GM12873 (cell line): Measurements from ENCODE around the gene PHACTR1.

ENCODE experiments used
- CTCF ChIP-seq: IDR thresholded peaks from 2 replicates; pipeline ENCODE4 v1.5.1; 2012; ENCODE audit warnings: low read depth, mild to moderate bottlenecking, moderate library complexity, low read length, control low read depth; ENCODE audit not compliant: insufficient read depth; ENCODE audit errors: missing control alignments

The PHACTR1 gene

GRCh38 chr6:13142611-13143010 is 426.0 kb downstream of the PHACTR1 start:
- TF ChIP-seq CTCF = no peak

GRCh38 chr6:13146442-13146841 is 429.9 kb downstream of the PHACTR1 start:
- TF ChIP-seq CTCF = no peak

- no peak for TF ChIP-seq CTCF
Observed at GRCh38 chr6:13147376-13147775, 430.8 kb downstream of the PHACTR1 start.

- TF ChIP-seq CTCF = no peak
Observed at GRCh38 chr6:13147782-13148181, 431.2 kb downstream of the PHACTR1 start.

- no peak for TF ChIP-seq CTCF
Observed at GRCh38 chr6:13152764-13153163, 436.2 kb downstream of the PHACTR1 start.

- TF ChIP-seq CTCF = no peak
Observed at GRCh38 chr6:13156381-13156780, 439.8 kb downstream of the PHACTR1 start.

- TF ChIP-seq CTCF = no peak
Observed at GRCh38 chr6:13157293-13157692, 440.7 kb downstream of the PHACTR1 start.
